ENCODE measurements around the gene ACBD4. TPM values are rescaled to one million over a fixed set of nuclear protein-coding genes. Genes with fewer than 3 reads are reported as not detected.

Gene ACBD4
- total and polyA plus RNA-seq, 2 of the 13 experiments (the other 11 are each of a cell fraction or from before 2014, with no cell fraction given) = 16.1 to 26.9 TPM

GRCh38 chr17:45132572-45133463 lies 2.7 kb upstream of the ACBD4 start (continued):
- TF ChIP-seq, protein P1, sequence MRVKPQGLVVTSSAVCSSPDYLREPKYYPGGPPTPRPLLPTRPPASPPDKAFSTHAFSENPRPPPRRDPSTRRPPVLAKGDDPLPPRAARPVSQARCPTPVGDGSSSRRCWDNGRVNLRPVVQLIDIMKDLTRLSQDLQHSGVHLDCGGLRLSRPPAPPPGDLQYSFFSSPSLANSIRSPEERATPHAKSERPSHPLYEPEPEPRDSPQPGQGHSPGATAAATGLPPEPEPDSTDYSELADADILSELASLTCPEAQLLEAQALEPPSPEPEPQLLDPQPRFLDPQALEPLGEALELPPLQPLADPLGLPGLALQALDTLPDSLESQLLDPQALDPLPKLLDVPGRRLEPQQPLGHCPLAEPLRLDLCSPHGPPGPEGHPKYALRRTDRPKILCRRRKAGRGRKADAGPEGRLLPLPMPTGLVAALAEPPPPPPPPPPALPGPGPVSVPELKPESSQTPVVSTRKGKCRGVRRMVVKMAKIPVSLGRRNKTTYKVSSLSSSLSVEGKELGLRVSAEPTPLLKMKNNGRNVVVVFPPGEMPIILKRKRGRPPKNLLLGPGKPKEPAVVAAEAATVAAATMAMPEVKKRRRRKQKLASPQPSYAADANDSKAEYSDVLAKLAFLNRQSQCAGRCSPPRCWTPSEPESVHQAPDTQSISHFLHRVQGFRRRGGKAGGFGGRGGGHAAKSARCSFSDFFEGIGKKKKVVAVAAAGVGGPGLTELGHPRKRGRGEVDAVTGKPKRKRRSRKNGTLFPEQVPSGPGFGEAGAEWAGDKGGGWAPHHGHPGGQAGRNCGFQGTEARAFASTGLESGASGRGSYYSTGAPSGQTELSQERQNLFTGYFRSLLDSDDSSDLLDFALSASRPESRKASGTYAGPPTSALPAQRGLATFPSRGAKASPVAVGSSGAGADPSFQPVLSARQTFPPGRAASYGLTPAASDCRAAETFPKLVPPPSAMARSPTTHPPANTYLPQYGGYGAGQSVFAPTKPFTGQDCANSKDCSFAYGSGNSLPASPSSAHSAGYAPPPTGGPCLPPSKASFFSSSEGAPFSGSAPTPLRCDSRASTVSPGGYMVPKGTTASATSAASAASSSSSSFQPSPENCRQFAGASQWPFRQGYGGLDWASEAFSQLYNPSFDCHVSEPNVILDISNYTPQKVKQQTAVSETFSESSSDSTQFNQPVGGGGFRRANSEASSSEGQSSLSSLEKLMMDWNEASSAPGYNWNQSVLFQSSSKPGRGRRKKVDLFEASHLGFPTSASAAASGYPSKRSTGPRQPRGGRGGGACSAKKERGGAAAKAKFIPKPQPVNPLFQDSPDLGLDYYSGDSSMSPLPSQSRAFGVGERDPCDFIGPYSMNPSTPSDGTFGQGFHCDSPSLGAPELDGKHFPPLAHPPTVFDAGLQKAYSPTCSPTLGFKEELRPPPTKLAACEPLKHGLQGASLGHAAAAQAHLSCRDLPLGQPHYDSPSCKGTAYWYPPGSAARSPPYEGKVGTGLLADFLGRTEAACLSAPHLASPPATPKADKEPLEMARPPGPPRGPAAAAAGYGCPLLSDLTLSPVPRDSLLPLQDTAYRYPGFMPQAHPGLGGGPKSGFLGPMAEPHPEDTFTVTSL (CRISPR knock-in tag; IDR thresholded peaks at IDR 0.05; ENCODE audit: borderline replicate concordance) = no peak
- TF ChIP-seq SRSF4 (IDR thresholded peaks at IDR 0.05; ENCODE audit: low read depth, low read length, poor library complexity, severe bottlenecking) (no peak), PREB (CRISPR knock-in tag; IDR thresholded peaks at IDR 0.05) (0 out of 2 replicates have a peak, but pooled peaks have one; percentile 71), ZNF460 (CRISPR knock-in tag; IDR thresholded peaks at IDR 0.05; ENCODE audit: borderline replicate concordance) (peak; percentile 24; the same call in 1 of the 2 replicates), PRMT3 (CRISPR knock-in tag; IDR thresholded peaks at IDR 0.05; ENCODE audit: borderline replicate concordance, low read depth) (no peak), XRCC5 (optimal IDR thresholded peaks at IDR 0.05; ENCODE audit: low read length) (no peak), HIVEP1 (CRISPR knock-in tag; IDR thresholded peaks at IDR 0.05) (peak; percentile 80; the same call in 1 of the 2 replicates), KDM1A (CRISPR knock-in tag; IDR thresholded peaks at IDR 0.05) (no peak; the same call in 1 of the 2 replicates), SPEN (CRISPR knock-in tag; IDR thresholded peaks at IDR 0.05; ENCODE audit: low read depth) (peak; percentile 26; the same call in 1 of the 2 replicates), EEA1 (CRISPR knock-in tag; IDR thresholded peaks at IDR 0.05; ENCODE audit: borderline replicate concordance) (peak; percentile 73; the same call in 1 of the 2 replicates), CENPX (CRISPR knock-in tag; IDR thresholded peaks at IDR 0.05) (no peak)
- TF ChIP-seq, protein P2, sequence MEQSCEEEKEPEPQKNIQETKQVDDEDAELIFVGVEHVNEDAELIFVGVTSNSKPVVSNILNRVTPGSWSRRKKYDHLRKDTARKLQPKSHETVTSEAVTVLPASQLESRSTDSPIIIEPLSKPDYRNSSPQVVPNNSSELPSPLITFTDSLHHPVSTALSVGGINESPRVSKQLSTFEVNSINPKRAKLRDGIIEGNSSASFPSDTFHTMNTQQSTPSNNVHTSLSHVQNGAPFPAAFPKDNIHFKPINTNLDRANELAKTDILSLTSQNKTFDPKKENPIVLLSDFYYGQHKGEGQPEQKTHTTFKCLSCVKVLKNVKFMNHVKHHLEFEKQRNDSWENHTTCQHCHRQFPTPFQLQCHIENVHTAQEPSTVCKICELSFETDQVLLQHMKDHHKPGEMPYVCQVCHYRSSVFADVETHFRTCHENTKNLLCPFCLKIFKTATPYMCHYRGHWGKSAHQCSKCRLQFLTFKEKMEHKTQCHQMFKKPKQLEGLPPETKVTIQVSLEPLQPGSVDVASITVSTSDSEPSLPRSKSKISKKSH (CRISPR knock-in tag; IDR thresholded peaks at IDR 0.05; ENCODE audit: borderline replicate concordance) = peak; percentile 79
- TF ChIP-seq, protein P3, sequence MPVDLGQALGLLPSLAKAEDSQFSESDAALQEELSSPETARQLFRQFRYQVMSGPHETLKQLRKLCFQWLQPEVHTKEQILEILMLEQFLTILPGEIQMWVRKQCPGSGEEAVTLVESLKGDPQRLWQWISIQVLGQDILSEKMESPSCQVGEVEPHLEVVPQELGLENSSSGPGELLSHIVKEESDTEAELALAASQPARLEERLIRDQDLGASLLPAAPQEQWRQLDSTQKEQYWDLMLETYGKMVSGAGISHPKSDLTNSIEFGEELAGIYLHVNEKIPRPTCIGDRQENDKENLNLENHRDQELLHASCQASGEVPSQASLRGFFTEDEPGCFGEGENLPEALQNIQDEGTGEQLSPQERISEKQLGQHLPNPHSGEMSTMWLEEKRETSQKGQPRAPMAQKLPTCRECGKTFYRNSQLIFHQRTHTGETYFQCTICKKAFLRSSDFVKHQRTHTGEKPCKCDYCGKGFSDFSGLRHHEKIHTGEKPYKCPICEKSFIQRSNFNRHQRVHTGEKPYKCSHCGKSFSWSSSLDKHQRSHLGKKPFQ (CRISPR knock-in tag; IDR thresholded peaks at IDR 0.05; ENCODE audit: insufficient replicate concordance) = no peak
- TF ChIP-seq, protein P4, sequence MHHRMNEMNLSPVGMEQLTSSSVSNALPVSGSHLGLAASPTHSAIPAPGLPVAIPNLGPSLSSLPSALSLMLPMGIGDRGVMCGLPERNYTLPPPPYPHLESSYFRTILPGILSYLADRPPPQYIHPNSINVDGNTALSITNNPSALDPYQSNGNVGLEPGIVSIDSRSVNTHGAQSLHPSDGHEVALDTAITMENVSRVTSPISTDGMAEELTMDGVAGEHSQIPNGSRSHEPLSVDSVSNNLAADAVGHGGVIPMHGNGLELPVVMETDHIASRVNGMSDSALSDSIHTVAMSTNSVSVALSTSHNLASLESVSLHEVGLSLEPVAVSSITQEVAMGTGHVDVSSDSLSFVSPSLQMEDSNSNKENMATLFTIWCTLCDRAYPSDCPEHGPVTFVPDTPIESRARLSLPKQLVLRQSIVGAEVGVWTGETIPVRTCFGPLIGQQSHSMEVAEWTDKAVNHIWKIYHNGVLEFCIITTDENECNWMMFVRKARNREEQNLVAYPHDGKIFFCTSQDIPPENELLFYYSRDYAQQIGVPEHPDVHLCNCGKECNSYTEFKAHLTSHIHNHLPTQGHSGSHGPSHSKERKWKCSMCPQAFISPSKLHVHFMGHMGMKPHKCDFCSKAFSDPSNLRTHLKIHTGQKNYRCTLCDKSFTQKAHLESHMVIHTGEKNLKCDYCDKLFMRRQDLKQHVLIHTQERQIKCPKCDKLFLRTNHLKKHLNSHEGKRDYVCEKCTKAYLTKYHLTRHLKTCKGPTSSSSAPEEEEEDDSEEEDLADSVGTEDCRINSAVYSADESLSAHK (CRISPR knock-in tag; IDR thresholded peaks at IDR 0.05; ENCODE audit: borderline replicate concordance) = no peak
